HEK293 (cell line): ENCODE data around the gene DMC1.

ENCODE experiments used
- CTCF ChIA-PET: fragments of 350-600 bp; formaldehyde crosslinking; extraction: SDS; loops from one replicate; lab custom pipeline; 2021; ENCODE audit warnings: antibody characterized with exemption; lab: Yijun Ruan, JAX
- POLR2A ChIA-PET: fragments of 300-600 bp; formaldehyde crosslinking; extraction: SDS; loops from one replicate; lab custom pipeline; 2020; ENCODE audit warnings: antibody characterized with exemption, inconsistent platforms; lab: Yijun Ruan, JAX
- H3K27ac ChIP-seq: fragments of 200-500 bp; sonication (Bioruptor generic); 2 replicates; pipeline ENCODE4 v1.5.1; 2014; ENCODE audit warnings: low read depth, low read length, control low read depth, inconsistent platforms; ENCODE audit errors: extremely low read depth
- H3K36me3 ChIP-seq, 2 experiments: fragments of 200-500 bp in 1 of 2; sonication (Bioruptor generic) in 1 of 2; 1 replicate in 1 of 2; 2 replicates in 1 of 2; pipeline ENCODE4 v1.5.1; 2014 to 2017; ENCODE audit warnings: inconsistent platforms in 2 of 2, low read length in 2 of 2; ENCODE audit not compliant: control insufficient read depth in 2 of 2, insufficient read depth in 1 of 2
- H3K4me1 ChIP-seq: fragments of 200-500 bp; sonication (Bioruptor generic); 2 replicates; pipeline ENCODE4 v1.5.1; 2014; ENCODE audit warnings: mild to moderate bottlenecking, low read length, inconsistent platforms; ENCODE audit not compliant: control insufficient read depth, insufficient read depth
- H3K4me3 ChIP-seq: 2 replicates; pipeline ENCODE4 v1.5.1; 2011; ENCODE audit warnings: low read depth, mild to moderate bottlenecking, control low read depth, low read length, moderate library complexity
- H3K9me3 ChIP-seq: fragments of 200-500 bp; sonication (Bioruptor generic); 2 replicates; pipeline ENCODE4 v1.5.1; 2014; ENCODE audit warnings: low read depth, low read length, inconsistent platforms; ENCODE audit not compliant: control insufficient read depth, insufficient read depth
- BCL11B ChIP-seq: fragments of 450-650 bp; formaldehyde crosslinking; IDR thresholded peaks from 2 replicates; pipeline ENCODE4 v1.5.1; 2016; ENCODE audit warnings: low read depth, missing biosample characterization, missing genetic modification characterization
- IKZF3 ChIP-seq: fragments of 450-650 bp; IDR thresholded peaks from 2 replicates; pipeline ENCODE4 v1.5.0; 2018; ENCODE audit warnings: missing biosample characterization, mild to moderate bottlenecking, missing genetic modification characterization, moderate library complexity
- MEIS1 ChIP-seq: sonication (generic); formaldehyde crosslinking; IDR thresholded peaks from 2 replicates; pipeline ENCODE4 v1.8.1; 2022; ENCODE audit warnings: missing genetic modification reagents, mild to moderate bottlenecking, borderline replicate concordance
- PATZ1 ChIP-seq: fragments of 450-650 bp; formaldehyde crosslinking; IDR thresholded peaks from 2 replicates; pipeline ENCODE4 v1.5.1; 2016; ENCODE audit warnings: missing biosample characterization, missing genetic modification characterization
- TSHZ1 ChIP-seq: fragments of 450-650 bp; formaldehyde crosslinking; IDR thresholded peaks from 2 replicates; pipeline ENCODE4 v1.5.1; 2016; ENCODE audit warnings: missing biosample characterization, missing genetic modification characterization, borderline replicate concordance
- ZBTB48 ChIP-seq: fragments of 450-650 bp; formaldehyde crosslinking; IDR thresholded peaks from 2 replicates; pipeline ENCODE4 v1.5.1; 2016; ENCODE audit warnings: missing biosample characterization, missing genetic modification characterization
- ZNF10 ChIP-seq: fragments of 450-650 bp; formaldehyde crosslinking; IDR thresholded peaks from 2 replicates; pipeline ENCODE4 v1.5.1; 2017; ENCODE audit warnings: missing biosample characterization, missing genetic modification characterization
- ZNF121 ChIP-seq: fragments of 450-650 bp; formaldehyde crosslinking; IDR thresholded peaks from 2 replicates; pipeline ENCODE4 v1.5.1; 2016; ENCODE audit warnings: missing biosample characterization, missing genetic modification characterization
- ZNF169 ChIP-seq: fragments of 450-650 bp; formaldehyde crosslinking; IDR thresholded peaks from 2 replicates; pipeline ENCODE4 v1.5.1; 2016; ENCODE audit warnings: missing biosample characterization, missing genetic modification characterization
- ZNF19 ChIP-seq: fragments of 450-650 bp; formaldehyde crosslinking; IDR thresholded peaks from 2 replicates; pipeline ENCODE4; 2016; ENCODE audit warnings: missing biosample characterization, missing genetic modification characterization, low read depth
- ZNF24 ChIP-seq: fragments of 450-650 bp; formaldehyde crosslinking; IDR thresholded peaks from 2 replicates; pipeline ENCODE4 v1.5.1; 2016; ENCODE audit warnings: missing biosample characterization, missing genetic modification characterization
- ZNF302 ChIP-seq: fragments of 450-650 bp; formaldehyde crosslinking; IDR thresholded peaks from 2 replicates; pipeline ENCODE4 v1.5.1; 2016; ENCODE audit warnings: missing biosample characterization, missing genetic modification characterization, low read depth
- ZNF311 ChIP-seq: fragments of 450-650 bp; formaldehyde crosslinking; IDR thresholded peaks from 2 replicates; pipeline ENCODE4 v1.5.1; 2017; ENCODE audit warnings: missing biosample characterization, missing genetic modification characterization, borderline replicate concordance
- ZNF350 ChIP-seq: fragments of 450-650 bp; formaldehyde crosslinking; IDR thresholded peaks from 2 replicates; pipeline ENCODE4 v1.5.0; 2017; ENCODE audit warnings: missing biosample characterization, mild to moderate bottlenecking, missing genetic modification characterization
- ZNF354C ChIP-seq: fragments of 450-650 bp; formaldehyde crosslinking; IDR thresholded peaks from 2 replicates; pipeline ENCODE4 v1.5.1; 2016; ENCODE audit warnings: missing biosample characterization, missing genetic modification characterization, low read depth, borderline replicate concordance
- ZNF404 ChIP-seq: fragments of 450-650 bp; formaldehyde crosslinking; IDR thresholded peaks from 2 replicates; pipeline ENCODE4 v1.5.1; 2017; ENCODE audit warnings: missing biosample characterization, missing genetic modification characterization
- ZNF426 ChIP-seq: fragments of 450-650 bp; formaldehyde crosslinking; IDR thresholded peaks from 2 replicates; pipeline ENCODE4 v1.5.1; 2017; ENCODE audit warnings: missing biosample characterization, missing genetic modification characterization, mild to moderate bottlenecking, inconsistent platforms, moderate library complexity
- ZNF433 ChIP-seq: fragments of 450-650 bp; formaldehyde crosslinking; IDR thresholded peaks from 2 replicates; pipeline ENCODE4 v1.5.1; 2016; ENCODE audit warnings: missing biosample characterization, missing genetic modification characterization, low read depth
- ZNF473 ChIP-seq: fragments of 450-650 bp; formaldehyde crosslinking; IDR thresholded peaks from 2 replicates; pipeline ENCODE4 v1.5.1; 2017; ENCODE audit warnings: missing biosample characterization, missing genetic modification characterization
- ZNF518A ChIP-seq: fragments of 450-650 bp; formaldehyde crosslinking; conservative IDR thresholded peaks from 2 replicates; pipeline ENCODE4 v1.5.1; 2016; ENCODE audit warnings: low read depth, missing biosample characterization, missing genetic modification characterization
- ZNF555 ChIP-seq: fragments of 450-650 bp; formaldehyde crosslinking; conservative IDR thresholded peaks from 2 replicates; pipeline ENCODE4 v1.5.1; 2017; ENCODE audit warnings: missing biosample characterization, mild to moderate bottlenecking, missing genetic modification characterization, inconsistent platforms
- ZNF585B ChIP-seq: fragments of 450-650 bp; formaldehyde crosslinking; IDR thresholded peaks from 2 replicates; pipeline ENCODE4 v1.5.1; 2016; ENCODE audit warnings: missing biosample characterization, missing genetic modification characterization
- ZNF677 ChIP-seq: fragments of 450-650 bp; IDR thresholded peaks from 2 replicates; pipeline ENCODE4 v1.5.0; 2018; ENCODE audit warnings: missing biosample characterization, mild to moderate bottlenecking, missing genetic modification characterization, moderate library complexity
- ZNF701 ChIP-seq: fragments of 450-650 bp; formaldehyde crosslinking; IDR thresholded peaks from 2 replicates; pipeline ENCODE4 v1.5.1; 2016; ENCODE audit warnings: missing biosample characterization, missing genetic modification characterization
- ZSCAN16 ChIP-seq: fragments of 450-650 bp; formaldehyde crosslinking; IDR thresholded peaks from 2 replicates; pipeline ENCODE4 v1.5.1; 2016; ENCODE audit warnings: missing biosample characterization, missing genetic modification characterization
- ZSCAN30 ChIP-seq: fragments of 450-650 bp; IDR thresholded peaks from 2 replicates; pipeline ENCODE4 v1.5.1; 2018; ENCODE audit warnings: missing biosample characterization, mild to moderate bottlenecking, missing genetic modification characterization, moderate library complexity

DMC1 gene

GRCh38 chr22:38506118-38506962 is 63.6 kb downstream of the DMC1 start, which contains the start of gene DDX17:
DDX17 (minus strand) TSS chr22:38506311.
- Histone ChIP-seq H3K36me3 (peaks cover 19 to 41% of the 10 kb centered on the region in 2 experiments), H3K4me3 (peak within 1 kb of the TSS; percentile 79), H3K27ac (peak within 1 kb of the TSS; percentile 100), H3K4me1 (0 out of 2 replicates have a peak, but pooled peaks cover 5% of the 10 kb centered on the region), H3K9me3 (no peaks in the 10 kb centered on the region)
- POLR2A ChIA-PET, result interaction anchor here (0.7 to 0.8 kb wide), 2 partner anchors 60 to 338 kb away, joined by 3 read pairs; partner anchors contain the start of gene NPTXR
- CTCF ChIA-PET, result interaction anchor here (0.6 kb wide), 1 partner anchor 35 kb away, joined by 3 read pairs; no protein-coding TSS in a partner anchor
- no peak for TF ChIP-seq ZNF677 (tag by site-specific recombination)
- 0 out of 2 replicates have a peak, but pooled peaks have one; percentile 51 for TF ChIP-seq ZNF24
- TF ChIP-seq ZSCAN16 (tag by site-specific recombination), result peak; percentile 31; the same call in 1 of the 2 replicates
- TF ChIP-seq ZBTB48 (tag by site-specific recombination), result no peak
- no peak for TF ChIP-seq BCL11B (tag by site-specific recombination)
- no peak for TF ChIP-seq MEIS1 (CRISPR knock-in tag)
- TF ChIP-seq ZNF473 (tag by site-specific recombination), result no peak
- TF ChIP-seq ZNF433 (tag by site-specific recombination), result no peak
- TF ChIP-seq ZNF10, result no peak
- no peak for TF ChIP-seq ZNF555 (tag by site-specific recombination)
- TF ChIP-seq ZNF350 (tag by site-specific recombination), result no peak
- no peak for TF ChIP-seq ZNF701 (tag by site-specific recombination)
- TF ChIP-seq ZNF169 (tag by site-specific recombination), result no peak
- no peak for TF ChIP-seq IKZF3 (tag by site-specific recombination)
- TF ChIP-seq ZNF121, result no peak; the same call in 1 of the 2 replicates
- TF ChIP-seq ZNF518A (tag by site-specific recombination), result peak; percentile 35; the same call in 1 of the 2 replicates
- no peak for TF ChIP-seq ZNF585B (tag by site-specific recombination)
- no peak for TF ChIP-seq ZNF302
- peak; percentile 77 for TF ChIP-seq ZNF19
- no peak for TF ChIP-seq ZNF426
- no peak for TF ChIP-seq ZNF311 (tag by site-specific recombination)
- TF ChIP-seq PATZ1, result peak; percentile 25; the same call in 1 of the 2 replicates
- TF ChIP-seq ZNF404 (tag by site-specific recombination), result no peak
- peak; percentile 83 for TF ChIP-seq ZSCAN30 (tag by site-specific recombination)
- no peak for TF ChIP-seq ZNF354C
- TF ChIP-seq TSHZ1, result no peak
